ENCODE results near the gene JUP.

Gene JUP

GRCh38 chr17:41711669-41712400 lies 74.7 kb downstream of the JUP start, which contains the start of gene GAST:
Gene GAST, plus strand, starts transcription at chr17:41712331. Its CDS starts 3,106 bp downstream, at chr17:41715437.
- DNase-seq = no peak

- no peak for DNase-seq
Observed at GRCh38 chr17:41710472-41711090, 75.9 kb downstream of the JUP start.

GRCh38 chr17:41707803-41708669 lies 78.5 kb downstream of the JUP start:
- no peak for DNase-seq

- DNase-seq = no peak
Observed at GRCh38 chr17:41705271-41705991, 81.1 kb downstream of the JUP start.

Measured in activated naive CD4-positive, alpha-beta T cell (primary cell).